HG03095 (cell line): ENCODE data around the gene OTUD7B.
"Not testable (repeated sequence)": the region's sequence is repeated elsewhere in the genome, so short reads cannot be mapped to it uniquely, and the experiment has no call there.

Experiments
- ATAC-seq: cut with Tn5 transposase; IDR thresholded peaks from one replicate; pipeline ENCODE4 v1.9.1; 2021; ENCODE audit warnings: moderate library complexity; ENCODE audit not compliant: unreplicated experiment

OTUD7B gene

GRCh38 chr1:149962039-149962647 is 48.4 kb downstream of the OTUD7B start:
- ATAC-seq, result no peak

DNA sequence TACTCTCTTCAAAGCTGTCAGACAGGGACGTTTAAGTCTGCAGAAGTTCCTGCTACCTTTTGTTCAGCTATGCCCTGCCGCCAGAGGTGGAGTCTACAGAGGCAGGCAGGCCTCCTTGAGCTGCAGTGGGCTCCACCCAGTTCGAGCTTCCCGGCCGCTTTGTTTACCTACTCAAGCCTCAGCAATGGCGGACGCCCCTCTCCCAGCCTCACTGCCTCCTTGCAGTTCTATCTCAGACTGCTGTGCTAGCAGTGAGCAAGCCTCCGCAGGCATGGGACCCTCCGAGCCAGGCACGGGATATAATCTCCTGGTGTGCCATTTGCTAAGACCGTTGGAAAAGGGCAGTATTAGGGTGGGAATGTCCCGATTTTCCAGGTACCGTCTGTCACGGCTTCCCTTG is 53.0 kb downstream of the OTUD7B start:
- ATAC-seq, result not testable (repeated sequence)

- no peak for ATAC-seq
Measured at GRCh38 chr1:149949911-149950310, 60.6 kb downstream of the OTUD7B start.

DNA sequence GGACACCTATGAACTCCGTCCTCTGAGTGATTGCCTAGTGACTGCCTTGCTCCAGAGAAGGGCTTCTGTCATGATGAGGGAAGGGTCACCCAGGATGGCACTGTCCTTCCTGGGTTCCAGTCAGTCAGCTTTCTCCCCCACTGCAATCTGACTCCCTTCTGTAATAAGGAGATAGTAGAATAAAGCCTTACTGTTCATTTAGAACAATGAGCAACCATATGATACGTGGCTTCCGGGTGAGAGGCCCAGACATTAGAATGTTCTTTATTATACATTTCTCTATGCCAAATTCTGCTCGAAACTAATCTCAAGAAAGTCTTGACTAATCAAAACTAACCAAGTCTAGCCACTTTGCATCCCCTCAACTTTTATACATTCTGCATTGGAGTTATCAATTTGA is 65.3 kb downstream of the OTUD7B start:
- no peak for ATAC-seq

GRCh38 chr1:149942885-149943284 is 67.6 kb downstream of the OTUD7B start:
- no peak for ATAC-seq

GRCh38 chr1:149942207-149942606 is 68.3 kb downstream of the OTUD7B start:
- ATAC-seq, result no peak

- no peak for ATAC-seq
Measured at GRCh38 chr1:149940427-149940826, 70.1 kb downstream of the OTUD7B start.

GRCh38 chr1:149938668-149939003 is 71.9 kb downstream of the OTUD7B start:
- ATAC-seq, result not testable (repeated sequence)

DNA sequence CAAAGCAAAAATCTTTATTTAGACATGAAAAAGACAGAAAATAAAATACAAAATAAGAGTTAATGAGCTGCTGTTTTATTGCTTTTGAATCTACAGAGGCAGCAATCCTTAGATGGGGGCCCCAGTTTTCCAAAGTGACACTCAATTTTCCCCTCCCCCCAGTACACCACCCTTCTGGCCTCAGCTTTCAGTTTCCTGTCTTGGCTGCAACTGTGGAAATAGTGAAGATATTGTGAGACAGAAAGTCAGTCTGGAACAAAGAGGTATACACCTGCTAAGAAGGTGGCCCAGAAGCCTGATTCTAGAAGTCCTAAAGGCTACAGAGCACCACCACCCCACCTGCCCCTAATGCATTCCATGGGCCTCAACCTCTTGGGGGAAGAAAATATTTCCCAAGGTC is 72.8 kb downstream of the OTUD7B start:
- ATAC-seq, result no peak

- ATAC-seq, result no peak
Measured at GRCh38 chr1:149936992-149937705, 73.4 kb downstream of the OTUD7B start.

GRCh38 chr1:149936170-149936991 is 74.1 kb downstream of the OTUD7B start, which contains the start of gene MTMR11:
Gene MTMR11, minus strand, starts transcription at chr1:149936879. Its CDS starts 232 bp downstream, at chr1:149936647.
- no peak for ATAC-seq

DNA sequence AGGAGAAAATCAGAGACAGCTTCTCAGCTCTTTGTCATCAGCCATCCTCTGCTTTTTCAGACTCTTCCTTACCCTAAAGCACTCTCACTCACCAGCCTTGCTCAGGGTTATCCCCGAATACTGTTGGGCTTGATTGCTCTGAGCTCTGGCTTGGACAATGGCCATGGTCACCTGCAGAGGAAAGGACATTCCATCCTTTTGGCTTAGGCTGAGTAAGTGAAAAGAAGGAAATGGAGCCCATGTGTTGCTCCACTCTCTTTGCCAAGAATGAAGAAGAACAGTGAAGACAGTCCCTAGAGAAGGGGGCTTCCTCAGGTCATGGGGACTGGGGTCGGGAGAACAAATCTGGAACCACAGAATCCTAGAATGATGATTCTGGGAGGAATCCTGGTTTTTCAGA is 76.2 kb downstream of the OTUD7B start:
- ATAC-seq, result no peak

GRCh38 chr1:149933208-149933607 is 77.3 kb downstream of the OTUD7B start:
- ATAC-seq, result no peak

DNA sequence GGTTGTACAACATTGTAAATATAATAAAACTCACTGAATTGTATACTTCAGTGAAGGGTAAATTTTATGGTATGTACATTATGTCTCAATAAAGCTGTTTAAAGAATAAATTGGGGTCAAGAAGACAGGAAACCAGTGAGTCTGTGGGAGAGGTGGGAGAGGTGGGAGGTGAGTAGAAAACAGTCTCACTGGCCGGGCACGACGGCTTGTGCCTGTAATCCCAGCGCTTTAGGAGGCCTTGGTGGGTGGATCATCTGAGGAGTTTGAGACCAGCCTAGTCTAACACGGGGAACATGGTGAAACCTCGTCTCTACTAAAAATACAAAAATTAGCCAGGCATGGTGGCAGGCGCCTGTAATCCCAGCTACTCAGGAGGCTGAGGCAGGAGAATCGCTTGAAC is 78.1 kb downstream of the OTUD7B start:
- ATAC-seq, result no peak

DNA sequence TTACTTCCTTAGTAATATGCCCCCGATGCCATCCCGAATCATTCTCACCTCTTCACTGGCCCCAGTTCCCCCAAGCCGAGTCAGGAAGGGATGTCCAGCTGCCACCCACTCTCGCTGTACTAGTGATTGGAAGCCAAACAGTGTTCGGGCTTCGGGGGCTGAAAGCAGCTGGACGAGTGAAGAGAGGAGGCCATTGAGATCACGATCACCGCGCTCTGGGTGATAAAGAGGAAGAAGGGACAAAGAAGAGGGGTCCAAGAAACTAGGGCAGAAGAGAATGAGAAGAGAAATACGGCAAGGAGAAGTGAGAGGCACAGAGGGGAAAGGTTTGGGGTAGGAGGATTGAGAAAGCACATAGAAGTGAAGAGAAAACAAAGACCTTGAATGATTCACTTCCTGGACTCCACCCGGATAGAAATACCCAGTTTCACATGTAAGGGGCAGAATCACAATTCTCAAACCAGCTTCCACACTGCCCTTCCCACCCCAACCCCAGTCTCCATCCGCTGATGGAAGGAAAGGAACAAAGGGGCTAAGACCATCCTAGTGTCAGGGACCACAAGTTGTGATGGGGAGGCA is 79.2 kb downstream of the OTUD7B start:
- no peak for ATAC-seq

DNA sequence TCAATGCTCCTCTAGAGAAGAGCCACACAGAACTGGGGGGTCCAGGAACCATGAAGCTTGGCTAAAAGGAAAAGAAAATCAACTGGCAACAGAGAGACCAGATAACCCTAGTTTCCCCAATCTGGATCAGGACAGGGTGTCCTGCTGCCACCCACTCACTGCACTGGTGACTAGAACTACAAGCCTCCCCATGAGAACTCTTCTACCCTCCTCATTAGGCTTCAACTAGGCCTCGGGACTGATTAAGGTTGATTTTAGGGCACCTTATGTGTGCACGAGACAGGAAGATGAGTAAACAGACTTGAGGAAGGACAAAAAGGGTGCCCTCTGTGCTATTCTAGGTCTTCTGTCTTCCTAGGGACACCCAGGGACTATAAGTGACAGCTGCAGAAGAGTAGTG is 80.7 kb downstream of the OTUD7B start:
- no peak for ATAC-seq

GRCh38 chr1:149928401-149928724 is 82.2 kb downstream of the OTUD7B start:
- ATAC-seq, result no peak

- ATAC-seq, result peak; percentile 90
Measured at GRCh38 chr1:149927563-149928400, 82.7 kb downstream of the OTUD7B start, which contains the start of gene SF3B4. Gene SF3B4, minus strand, starts transcription at chr1:149927803. Its CDS starts 44 bp downstream, at chr1:149927759.

- ATAC-seq, result no peak
Measured at GRCh38 chr1:149927056-149927562, 83.4 kb downstream of the OTUD7B start.

- no peak for ATAC-seq
Measured at GRCh38 chr1:149926296-149926695, 84.2 kb downstream of the OTUD7B start.
